ENCODE results near the gene ANKRD31. TPM values are rescaled to one million over a fixed set of nuclear protein-coding genes. Genes with fewer than 3 reads are reported as not detected.
"Not testable (repeated sequence)": the region's sequence is repeated elsewhere in the genome, so short reads cannot be mapped to it uniquely, and the experiment has no call there.

Gene ANKRD31
- total RNA-seq, 1 experiment from 2014 or later, result 0.26 TPM

- Histone ChIP-seq H3K4me2 (ENCODE audit: low read length) (no peak overlapping the region), H3F3A (ENCODE audit: low read length, unreplicated experiment) (no peaks in the 10 kb centered on the region), H3K27me3 (ENCODE audit: low read length) (no peaks in the 10 kb centered on the region), H3K9ac (ENCODE audit: low read length) (no peak overlapping the region), H3K36me3 (ENCODE audit: low read depth, low read length) (no peaks in the 10 kb centered on the region), H3K27ac (ENCODE audit: low read length) (no peak overlapping the region), H3K4me1 (ENCODE audit: insufficient read depth, low read length) (no peaks in the 10 kb centered on the region), H3K79me2 (ENCODE audit: low read length) (no peaks in the 10 kb centered on the region), H3K9me2 (replicated peaks; ENCODE audit: low read length) (no peaks in the 10 kb centered on the region), H4K20me1 (ENCODE audit: low read length) (no peaks in the 10 kb centered on the region), H2AFZ (ENCODE audit: low read length) (no peak overlapping the region), H3K9me3 (ENCODE audit: low read length) (no peaks in the 10 kb centered on the region), H3K4me3 (ENCODE audit: low read length) (no peak overlapping the region)
- DNase-seq, result no peak
- POLR2A ChIA-PET (ENCODE audit: unreplicated experiment), result no interaction called here
- ATAC-seq, result no peak
- no peak for TF ChIP-seq EZH2 (IDR thresholded peaks at IDR 0.05; ENCODE audit: low read length, unreplicated experiment)
- TF ChIP-seq CTCF (conservative IDR thresholded peaks at IDR 0.05; ENCODE audit: low read depth, low read length), result no peak
- TF ChIP-seq EZH2phosphoT487 (IDR thresholded peaks at IDR 0.05; ENCODE audit: borderline replicate concordance, low read length), result no peak
- BruUV-seq (replicated peaks), result no TSS peak
- intact Hi-C loops (cut with micrococcal nuclease), result no loop called here
- CTCF ChIA-PET, result no interaction called here
Measured at GRCh38 chr5:75138689-75139088, 98.0 kb downstream of the ANKRD31 start.

GRCh38 chr5:75130818-75131349 lies 105.8 kb downstream of the ANKRD31 start:
- no peak overlapping the region for H2AFZ ChIP-seq (ENCODE audit: low read length)
- H3F3A ChIP-seq (ENCODE audit: low read length, unreplicated experiment), result no peaks in the 10 kb centered on the region
- H3K27me3 ChIP-seq (ENCODE audit: low read length), result no peaks in the 10 kb centered on the region
- no peak overlapping the region for H3K4me3 ChIP-seq (ENCODE audit: low read length)
- no peak for ATAC-seq
- H3K4me2 ChIP-seq (ENCODE audit: low read length), result no peak overlapping the region
- TF ChIP-seq EZH2phosphoT487 (IDR thresholded peaks at IDR 0.05; ENCODE audit: borderline replicate concordance, low read length) (no peak), EZH2 (IDR thresholded peaks at IDR 0.05; ENCODE audit: low read length, unreplicated experiment) (no peak), CTCF (conservative IDR thresholded peaks at IDR 0.05; ENCODE audit: low read depth, low read length) (no peak)
- H3K79me2 ChIP-seq (ENCODE audit: low read length), result no peaks in the 10 kb centered on the region
- BruUV-seq (replicated peaks), result no TSS peak
- no peak overlapping the region for H3K27ac ChIP-seq (ENCODE audit: low read length)
- no peaks in the 10 kb centered on the region for H3K36me3 ChIP-seq (ENCODE audit: low read depth, low read length)
- no peaks in the 10 kb centered on the region for H3K9me3 ChIP-seq (ENCODE audit: low read length)
- no peaks in the 10 kb centered on the region for H4K20me1 ChIP-seq (ENCODE audit: low read length)
- intact Hi-C loops (cut with micrococcal nuclease), result no loop called here
- no peak overlapping the region for H3K9ac ChIP-seq (ENCODE audit: low read length)
- H3K9me2 ChIP-seq (replicated peaks; ENCODE audit: low read length), result no peaks in the 10 kb centered on the region
- ChIA-PET POLR2A (ENCODE audit: unreplicated experiment) (no interaction called here), CTCF (interaction anchor here (0.6 kb wide), 1 partner anchor 255 kb away, joined by 6 read pairs; no protein-coding TSS in a partner anchor)
- DNase-seq, result no peak
- no peaks in the 10 kb centered on the region for H3K4me1 ChIP-seq (ENCODE audit: insufficient read depth, low read length)

GRCh38 chr5:75116856-75117255 lies 119.8 kb downstream of the ANKRD31 start:
- Histone ChIP-seq H3K9me2 (replicated peaks; ENCODE audit: low read length) (no peaks in the 10 kb centered on the region), H3F3A (ENCODE audit: low read length, unreplicated experiment) (no peaks in the 10 kb centered on the region), H3K36me3 (ENCODE audit: low read depth, low read length) (no peaks in the 10 kb centered on the region), H4K20me1 (ENCODE audit: low read length) (no peaks in the 10 kb centered on the region), H3K4me1 (ENCODE audit: insufficient read depth, low read length) (no peaks in the 10 kb centered on the region), H3K27me3 (ENCODE audit: low read length) (no peaks in the 10 kb centered on the region), H2AFZ (ENCODE audit: low read length) (no peak overlapping the region), H3K27ac (ENCODE audit: low read length) (no peak overlapping the region), H3K9ac (ENCODE audit: low read length) (no peak overlapping the region), H3K4me2 (ENCODE audit: low read length) (no peak overlapping the region), H3K4me3 (ENCODE audit: low read length) (no peak overlapping the region), H3K9me3 (ENCODE audit: low read length) (no peaks in the 10 kb centered on the region), H3K79me2 (ENCODE audit: low read length) (no peaks in the 10 kb centered on the region)
- DNase-seq (no peak), ATAC-seq (no peak)
- ChIA-PET CTCF (no interaction called here), POLR2A (ENCODE audit: unreplicated experiment) (no interaction called here)
- no peak for TF ChIP-seq CTCF (conservative IDR thresholded peaks at IDR 0.05; ENCODE audit: low read depth, low read length)
- TF ChIP-seq EZH2phosphoT487 (IDR thresholded peaks at IDR 0.05; ENCODE audit: borderline replicate concordance, low read length), result no peak
- no peak for TF ChIP-seq EZH2 (IDR thresholded peaks at IDR 0.05; ENCODE audit: low read length, unreplicated experiment)
- BruUV-seq (replicated peaks), result no TSS peak
- intact Hi-C loops (cut with micrococcal nuclease), result no loop called here

- H3K27me3 ChIP-seq (ENCODE audit: low read length); BruUV-seq (replicated peaks); H3K27ac ChIP-seq (ENCODE audit: low read length); H3K9me2 ChIP-seq (replicated peaks; ENCODE audit: low read length); H3K4me2 ChIP-seq (ENCODE audit: low read length); H3F3A ChIP-seq (ENCODE audit: low read length, unreplicated experiment); H3K4me1 ChIP-seq (ENCODE audit: insufficient read depth, low read length); H3K9me3 ChIP-seq (ENCODE audit: low read length); DNase-seq; H4K20me1 ChIP-seq (ENCODE audit: low read length); H3K36me3 ChIP-seq (ENCODE audit: low read depth, low read length); CTCF ChIA-PET; H3K79me2 ChIP-seq (ENCODE audit: low read length); H2AFZ ChIP-seq (ENCODE audit: low read length); H3K4me3 ChIP-seq (ENCODE audit: low read length); ATAC-seq; intact Hi-C loops (cut with micrococcal nuclease); H3K9ac ChIP-seq (ENCODE audit: low read length); POLR2A ChIA-PET (ENCODE audit: unreplicated experiment): not testable (repeated sequence)
Measured at GRCh38 chr5:75114311-75114710, 122.4 kb downstream of the ANKRD31 start.

All from PC-3 (cell line).